Measurements from ENCODE around the gene BCL11B. TPM values are rescaled to one million over a fixed set of nuclear protein-coding genes. Genes with fewer than 3 reads are reported as not detected.
A peak's percentile ranks its signal among the peaks of the same experiment; 100 is the strongest.

BCL11B gene
- total RNA-seq, 4 donors from 2014 or later = 0.21 to 0.78 (median 0.26) TPM

DNA sequence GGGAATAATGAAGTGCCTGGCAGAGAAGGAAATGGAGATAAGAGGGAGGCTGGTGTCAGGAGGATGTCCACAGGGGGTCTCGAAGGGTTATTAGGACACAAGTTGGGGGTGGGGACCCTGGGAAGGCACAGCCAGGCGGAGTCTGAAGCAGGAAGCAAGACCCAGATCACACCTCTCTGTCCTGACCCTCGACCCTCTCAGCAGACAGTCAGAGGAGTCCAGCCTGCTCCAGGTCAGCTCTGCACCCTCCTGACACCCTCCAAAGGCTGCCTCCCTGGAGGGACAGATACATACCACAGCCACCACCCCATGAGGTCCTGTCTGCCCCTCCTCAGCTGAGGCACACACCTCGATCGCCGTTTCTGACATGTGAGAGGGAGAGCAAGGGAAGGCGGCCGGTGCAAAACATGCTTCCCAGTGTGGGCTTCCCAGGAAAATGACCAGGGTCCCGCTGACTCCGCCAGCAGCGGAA is 9.0 kb downstream of the BCL11B start:
- peaks cover 0 to 16% (median 0%) of the 10 kb centered on the region in 4 donors for H3K4me1 ChIP-seq
- TF ChIP-seq, protein P1, sequence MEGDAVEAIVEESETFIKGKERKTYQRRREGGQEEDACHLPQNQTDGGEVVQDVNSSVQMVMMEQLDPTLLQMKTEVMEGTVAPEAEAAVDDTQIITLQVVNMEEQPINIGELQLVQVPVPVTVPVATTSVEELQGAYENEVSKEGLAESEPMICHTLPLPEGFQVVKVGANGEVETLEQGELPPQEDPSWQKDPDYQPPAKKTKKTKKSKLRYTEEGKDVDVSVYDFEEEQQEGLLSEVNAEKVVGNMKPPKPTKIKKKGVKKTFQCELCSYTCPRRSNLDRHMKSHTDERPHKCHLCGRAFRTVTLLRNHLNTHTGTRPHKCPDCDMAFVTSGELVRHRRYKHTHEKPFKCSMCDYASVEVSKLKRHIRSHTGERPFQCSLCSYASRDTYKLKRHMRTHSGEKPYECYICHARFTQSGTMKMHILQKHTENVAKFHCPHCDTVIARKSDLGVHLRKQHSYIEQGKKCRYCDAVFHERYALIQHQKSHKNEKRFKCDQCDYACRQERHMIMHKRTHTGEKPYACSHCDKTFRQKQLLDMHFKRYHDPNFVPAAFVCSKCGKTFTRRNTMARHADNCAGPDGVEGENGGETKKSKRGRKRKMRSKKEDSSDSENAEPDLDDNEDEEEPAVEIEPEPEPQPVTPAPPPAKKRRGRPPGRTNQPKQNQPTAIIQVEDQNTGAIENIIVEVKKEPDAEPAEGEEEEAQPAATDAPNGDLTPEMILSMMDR (IDR thresholded peaks at IDR 0.05) = no peak
- TF ChIP-seq POLR2A (IDR thresholded peaks at IDR 0.05) (no peak), EP300 (IDR thresholded peaks at IDR 0.05) (no peak)
- H3K9me3 ChIP-seq = no peaks in the 10 kb centered on the region
- H3K27ac ChIP-seq = peak overlapping the region in 1 of 4 donors; percentile 66
- peaks cover 0 to 97% of the 10 kb centered on the region in 2 donors for H3K27me3 ChIP-seq
- H3K36me3 ChIP-seq = no peaks in the 10 kb centered on the region
- H3K4me3 ChIP-seq = no peak overlapping the region
- DNase-seq (ENCODE audit: low spot score in 2 of 2) = no peak
- WGBS, 2 donors = 24 to 37% methylated on average over 10 to 11 of the region's 11 CpGs

DNA sequence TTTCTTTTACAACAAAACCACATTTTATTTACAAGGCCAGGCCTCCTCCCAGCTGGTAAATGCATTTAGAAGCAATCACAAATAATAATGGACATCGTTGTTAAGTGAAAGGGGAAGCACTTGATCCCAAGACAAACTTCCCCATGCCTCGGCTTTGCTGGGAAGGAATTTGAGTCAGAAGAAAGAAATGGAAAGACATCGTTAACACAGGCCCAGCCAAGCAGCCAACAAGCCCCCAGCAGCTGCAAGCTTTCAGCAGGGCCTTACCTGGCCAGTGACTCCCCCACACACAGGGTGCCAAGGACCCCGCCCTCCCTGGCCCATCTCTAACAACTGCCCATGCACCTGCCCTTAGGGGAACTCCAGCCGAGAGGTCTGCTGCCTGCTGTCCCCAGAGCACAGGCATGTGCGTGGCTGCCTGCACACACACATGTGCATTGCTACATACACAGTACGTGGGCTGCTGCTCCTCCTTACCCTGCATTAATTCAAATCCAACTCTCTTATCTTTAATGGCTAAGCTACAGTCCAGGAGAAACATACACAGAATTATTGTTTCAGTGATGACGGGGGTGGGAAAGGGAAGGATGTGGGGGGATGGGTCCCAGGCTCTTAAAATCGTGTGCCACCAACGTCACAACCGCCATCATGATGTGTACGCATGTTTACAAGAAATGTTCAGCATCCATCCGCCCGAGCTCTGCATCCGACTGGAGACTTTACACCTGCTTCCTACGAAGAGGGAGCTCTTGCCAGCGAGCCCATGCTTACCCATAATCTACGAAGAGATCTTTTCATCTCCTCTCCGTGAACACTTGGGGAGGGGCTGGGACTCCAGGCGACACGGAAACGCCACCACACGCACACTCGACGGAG is 9.8 kb downstream of the BCL11B start:
- H3K4me1 ChIP-seq = peaks cover 0 to 17% (median 0%) of the 10 kb centered on the region in 4 donors
- 24 to 32% methylated on average over 25 of the region's 25 CpGs for whole genome bisulfite sequencing, 2 donors
- DNase-seq (ENCODE audit: low spot score in 2 of 2) = no peak

DNA sequence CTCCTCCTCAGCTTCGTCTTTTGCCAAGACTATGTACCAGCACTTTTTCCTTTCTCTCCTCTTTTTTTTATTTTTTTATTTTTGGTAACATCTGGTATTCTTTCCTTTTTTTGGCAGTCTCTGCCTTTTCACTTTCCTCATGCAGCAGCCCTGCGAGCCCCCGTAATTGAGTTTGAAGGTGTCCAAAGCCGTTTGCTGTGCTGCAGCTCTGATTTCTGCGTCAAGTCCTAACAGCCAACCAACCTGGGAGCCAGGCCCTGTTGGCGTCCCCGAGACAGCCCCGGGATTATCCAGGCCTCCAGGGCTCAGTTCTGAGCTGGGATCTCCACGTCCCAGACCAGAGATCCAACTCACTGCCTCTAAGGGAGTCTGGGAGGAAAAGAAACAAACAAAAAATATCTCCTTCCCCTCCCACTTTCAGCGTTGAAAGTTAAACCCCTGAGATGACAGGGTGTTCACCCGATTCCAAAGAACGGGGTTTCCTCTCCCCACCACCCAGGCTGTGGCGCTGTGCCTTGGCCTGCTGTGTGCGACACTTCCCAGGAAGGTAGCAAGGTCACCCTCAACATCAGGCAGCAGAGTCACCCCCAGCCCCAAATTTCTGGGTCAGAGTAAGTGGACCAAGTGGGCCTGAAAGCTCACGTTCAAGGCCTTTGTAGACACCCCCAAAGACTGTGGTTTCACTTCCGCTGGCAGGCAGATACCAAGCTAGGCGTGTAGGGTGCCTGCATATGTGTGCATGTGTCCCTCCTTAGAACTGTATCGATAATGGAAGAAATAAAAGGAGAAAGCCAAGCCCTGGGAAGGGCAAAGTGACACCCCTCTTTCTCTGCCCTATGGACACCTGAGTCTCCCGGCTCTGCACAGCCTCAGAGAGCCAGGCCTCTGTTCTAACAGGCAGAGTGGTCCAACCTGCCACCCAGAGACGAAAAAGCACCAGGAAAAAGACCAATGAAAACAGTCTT is 11.1 kb downstream of the BCL11B start:
- Histone ChIP-seq H3K9me3 (no peaks in the 10 kb centered on the region), H3K4me3 (no peak overlapping the region), H3K27ac (peak overlapping the region in 1 of 4 donors; percentile 69), H3K36me3 (no peaks in the 10 kb centered on the region), H3K4me1 (peaks cover 0 to 8% (median 0%) of the 10 kb centered on the region in 4 donors), H3K27me3 (peaks cover 0 to 85% of the 10 kb centered on the region in 2 donors)
- 61 to 70% methylated on average over 20 of the region's 20 CpGs for WGBS, 2 donors
- TF ChIP-seq, protein P1 (IDR thresholded peaks at IDR 0.05) = no peak
- TF ChIP-seq POLR2A (IDR thresholded peaks at IDR 0.05) (no peak), EP300 (IDR thresholded peaks at IDR 0.05) (no peak)
- no peak for DNase-seq (ENCODE audit: low spot score in 2 of 2)

More for the DNA sequence above, 9.8 kb downstream of the BCL11B start:
- no peak overlapping the region for H3K4me3 ChIP-seq
- no peaks in the 10 kb centered on the region for H3K36me3 ChIP-seq
- H3K27me3 ChIP-seq = peaks cover 0 to 93% of the 10 kb centered on the region in 2 donors
- TF ChIP-seq POLR2A (IDR thresholded peaks at IDR 0.05) (no peak), EP300 (IDR thresholded peaks at IDR 0.05) (no peak)
- H3K27ac ChIP-seq = peak overlapping the region in 1 of 4 donors; percentile 66
- no peaks in the 10 kb centered on the region for H3K9me3 ChIP-seq

DNA sequence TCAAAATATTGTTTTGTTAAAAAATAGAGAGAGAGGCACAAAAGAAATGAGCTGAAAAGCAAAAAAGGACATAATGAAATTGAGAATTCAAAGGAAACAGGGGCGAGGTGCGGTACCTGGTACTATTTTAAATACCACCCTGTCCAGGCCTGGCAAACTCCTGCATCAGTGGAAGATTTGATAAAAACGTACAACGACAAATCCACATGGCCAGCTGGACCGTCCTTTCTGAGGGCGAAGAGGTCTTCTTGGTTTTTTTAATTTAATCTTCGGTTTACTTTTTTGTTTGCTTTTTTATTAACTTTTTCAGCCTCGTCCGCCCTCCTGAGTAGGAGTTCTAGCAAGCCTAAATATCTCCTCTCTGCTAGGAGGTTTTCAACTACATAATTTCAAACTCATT is 11.9 kb downstream of the BCL11B start:
- H3K4me1 ChIP-seq = peaks cover 0 to 8% (median 0%) of the 10 kb centered on the region in 4 donors
- no peaks in the 10 kb centered on the region for H3K36me3 ChIP-seq
- DNase-seq (ENCODE audit: low spot score in 2 of 2) = no peak
- peaks cover 0 to 82% of the 10 kb centered on the region in 2 donors for H3K27me3 ChIP-seq
- no peak for TF ChIP-seq EP300 (IDR thresholded peaks at IDR 0.05)
- no peak overlapping the region for H3K27ac ChIP-seq
- H3K9me3 ChIP-seq = no peaks in the 10 kb centered on the region
- no peak overlapping the region for H3K4me3 ChIP-seq
- WGBS, 2 donors = 87% methylated on average over 9 of the region's 9 CpGs

DNA sequence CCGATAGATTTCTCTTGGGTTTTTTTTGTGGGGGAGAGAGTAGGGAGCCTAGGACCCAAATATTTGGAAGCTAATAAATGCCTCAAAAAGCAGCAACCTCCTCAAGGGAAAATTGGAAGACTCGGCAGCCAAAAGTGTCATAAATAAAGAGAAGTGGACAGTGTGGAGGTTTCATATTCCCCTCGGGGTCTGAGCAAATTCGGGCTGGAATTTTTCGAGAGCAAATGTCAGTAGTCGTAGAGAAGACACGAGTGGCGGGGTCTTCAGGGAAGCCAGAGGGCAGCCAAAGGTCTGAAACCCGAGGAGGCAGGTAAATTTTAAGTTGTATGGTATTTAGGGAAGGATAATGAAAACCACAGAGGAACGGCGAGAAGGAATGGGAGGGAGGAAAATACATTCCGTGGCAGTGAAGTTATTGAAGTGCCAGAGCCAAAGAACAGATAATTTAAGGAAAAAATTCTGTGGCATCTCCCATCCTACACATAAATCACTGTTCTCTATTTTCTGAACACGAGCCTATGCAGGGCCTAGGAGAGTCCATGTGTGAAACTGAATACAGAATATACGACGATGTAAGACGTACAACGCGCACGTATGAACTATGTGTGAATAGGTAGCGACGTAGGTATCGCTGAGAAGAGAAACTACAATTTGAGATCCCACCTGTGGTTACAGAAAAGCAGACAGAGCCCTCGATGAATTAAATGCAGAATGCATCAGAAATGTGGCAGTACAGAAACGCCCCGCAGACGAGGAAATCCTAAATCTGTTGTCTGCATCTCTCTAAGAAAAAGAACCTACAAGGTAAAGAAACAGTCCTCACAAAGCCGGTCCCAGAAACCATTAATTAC is 12.9 kb downstream of the BCL11B start:
- H3K27me3 ChIP-seq = peaks cover 0 to 78% of the 10 kb centered on the region in 2 donors
- H3K4me3 ChIP-seq = no peak overlapping the region
- H3K9me3 ChIP-seq = no peaks in the 10 kb centered on the region
- WGBS, 2 donors = 51% methylated on average over 27 of the region's 27 CpGs
- no peaks in the 10 kb centered on the region for H3K36me3 ChIP-seq
- peak overlapping the region in 1 of 4 donors; percentile 62 for H3K27ac ChIP-seq
- TF ChIP-seq EP300 (IDR thresholded peaks at IDR 0.05) (no peak), POLR2A (IDR thresholded peaks at IDR 0.05) (no peak)
- TF ChIP-seq, protein P1 (IDR thresholded peaks at IDR 0.05) = no peak
- peaks cover 0 to 8% (median 0%) of the 10 kb centered on the region in 4 donors for H3K4me1 ChIP-seq
- no peak for DNase-seq (ENCODE audit: low spot score in 2 of 2)

Data from tibial nerve (tissue), 4 donors.